Stimulated activated CD4-positive, alpha-beta T cell treated with anti-CD3 and anti-CD28 coated beads, Interleukin-1b, Interleukin-23, amount 100 ng/mL, for 48 hours (primary cell): ENCODE results near the gene IVD.
A peak's percentile ranks its signal among the peaks of the same experiment; 100 is the strongest.

Experiments
- DNase-seq: peaks from one replicate; pipeline ENCODE4 v3.0.0-alpha.2; 2020

Gene IVD

DNA sequence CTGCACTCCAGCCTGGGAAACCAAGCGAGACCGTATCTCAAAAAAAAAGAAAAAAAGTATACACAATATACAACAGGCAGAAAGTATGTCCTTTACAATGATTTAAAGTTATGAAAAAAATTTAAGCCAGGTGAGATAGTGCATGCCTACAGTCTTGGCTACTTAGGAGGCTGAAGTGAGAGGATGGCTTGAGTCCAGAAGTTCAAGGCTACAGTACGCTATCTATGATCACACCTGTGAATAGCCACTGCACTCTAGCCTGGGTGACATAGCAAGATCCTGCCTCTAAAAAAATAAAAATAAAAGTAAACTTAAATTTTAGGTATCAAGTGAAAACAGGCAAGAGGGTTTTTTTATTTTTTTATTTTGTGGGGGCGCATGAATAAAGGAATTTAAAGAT is 26.2 kb upstream of the IVD start:
- no peak for DNase-seq

DNA sequence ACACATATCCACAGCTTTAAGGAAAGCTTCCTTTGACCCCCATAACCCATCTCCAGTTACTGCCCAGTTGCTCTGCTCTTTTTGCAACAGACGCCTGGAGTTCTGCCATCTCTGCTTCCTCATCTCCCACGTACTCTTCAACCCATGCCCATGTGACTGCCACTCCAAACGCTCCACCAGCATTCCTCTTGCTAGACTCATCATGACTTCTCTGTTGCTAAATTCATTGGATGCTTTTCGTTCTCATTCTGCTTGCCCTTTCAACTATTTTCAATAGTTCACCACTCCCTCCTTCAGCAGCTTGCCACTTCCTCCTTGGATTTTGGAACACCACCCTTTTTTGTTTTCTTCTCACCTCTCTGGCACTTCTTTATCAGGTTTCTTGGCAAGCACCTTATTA is 25.7 kb upstream of the IVD start:
- DNase-seq: no peak

DNA sequence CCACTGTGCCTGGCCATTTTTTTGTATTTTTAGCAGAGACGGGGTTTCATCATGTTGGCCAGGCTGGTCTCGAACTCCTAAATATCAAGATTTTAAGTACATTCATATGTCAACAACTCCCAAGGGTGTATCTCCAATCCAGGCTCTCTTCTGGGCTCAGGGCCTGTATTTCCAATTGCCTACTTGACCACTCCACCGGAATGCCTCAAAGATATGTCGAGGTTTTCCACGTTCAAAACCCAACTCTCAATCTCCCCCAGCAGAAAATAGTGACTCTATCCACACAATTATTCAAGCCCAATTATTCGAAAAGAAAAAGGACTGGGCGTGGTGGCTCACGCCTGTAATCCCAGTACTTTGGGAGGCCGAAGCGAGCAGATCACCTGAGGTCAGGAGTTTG is 25.0 kb upstream of the IVD start:
- no peak for DNase-seq

DNA sequence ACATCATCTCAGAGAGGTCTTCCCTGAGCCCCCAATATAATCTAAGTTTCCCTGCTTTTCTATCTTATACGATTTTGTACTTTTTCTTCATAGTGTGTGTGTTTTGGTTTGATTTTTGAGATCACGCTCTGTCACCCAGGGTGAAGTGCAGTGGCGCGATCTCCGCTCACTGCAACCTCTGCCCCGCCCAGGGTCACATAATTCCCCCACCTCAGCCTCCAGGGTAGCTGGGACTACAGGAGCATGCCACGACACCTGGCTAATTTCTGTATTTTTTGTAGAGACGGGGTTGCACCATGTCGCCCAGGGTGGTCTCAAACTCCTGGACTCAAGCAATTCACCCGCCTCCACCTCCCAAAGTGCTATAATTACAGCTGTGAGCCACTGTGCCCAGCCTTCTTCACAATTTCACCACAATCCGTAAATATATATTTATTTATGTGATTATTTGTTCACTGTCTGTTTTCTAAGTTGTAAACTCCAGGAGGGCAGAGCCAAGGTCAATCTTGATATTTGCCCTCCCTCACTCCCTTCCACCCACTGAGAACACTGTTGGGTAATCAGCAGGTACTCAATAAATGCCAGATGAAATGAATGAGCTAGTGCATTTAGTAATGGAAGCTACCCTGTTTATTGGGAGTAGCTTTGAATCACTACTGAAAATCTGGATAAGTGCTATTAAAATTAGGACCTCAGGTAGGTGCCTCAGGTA is 23.6 kb upstream of the IVD start:
- no peak for DNase-seq

DNA sequence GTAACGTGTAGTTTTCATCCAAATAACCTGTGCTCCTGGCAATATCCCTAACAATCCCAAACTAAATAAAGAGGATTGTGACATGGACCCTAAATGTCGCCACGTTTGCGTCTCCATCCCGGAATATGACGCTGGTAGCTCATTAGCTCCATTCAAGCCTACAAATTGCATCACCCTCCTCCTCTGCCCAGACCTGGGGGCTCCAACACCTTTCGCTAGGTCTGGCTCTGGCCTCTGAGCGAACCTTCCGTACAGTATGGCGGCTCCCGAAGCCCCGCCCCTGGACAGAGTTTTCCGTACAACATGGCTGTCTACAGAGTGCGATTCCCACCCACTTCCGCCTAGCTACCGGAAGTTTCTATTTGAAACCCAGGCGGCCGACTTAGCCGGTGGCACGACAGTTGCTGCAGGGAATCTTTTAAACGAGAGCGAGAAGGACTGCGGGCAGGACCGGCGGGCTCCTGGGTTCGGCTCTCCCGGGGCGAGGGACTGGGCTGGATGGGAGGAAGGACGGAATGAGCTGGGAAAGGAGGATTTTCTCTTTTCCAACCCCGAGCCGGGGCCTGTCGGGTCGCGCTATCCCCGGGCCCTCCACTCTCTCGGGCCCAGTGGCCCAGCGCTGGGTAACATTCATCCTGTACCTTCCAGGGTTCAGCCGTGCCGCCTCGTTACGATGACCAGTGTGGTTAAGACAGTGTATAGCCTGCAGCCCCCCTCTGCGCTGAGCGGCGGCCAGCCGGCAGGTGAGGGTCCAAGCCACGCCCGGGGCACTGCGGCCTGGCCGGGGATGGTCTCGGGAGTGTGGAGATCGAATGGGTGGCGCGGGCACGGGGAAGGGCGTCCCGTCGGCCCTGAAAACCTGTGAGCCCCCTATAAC is 22.8 kb upstream of the IVD start, which contains the start of gene KNSTRN:
Gene KNSTRN, plus strand, starts transcription at position 142 of the 877 bp plus-strand sequence. Its CDS starts 115 bp downstream, at position 257.
- DNase-seq: peak; percentile 94

DNA sequence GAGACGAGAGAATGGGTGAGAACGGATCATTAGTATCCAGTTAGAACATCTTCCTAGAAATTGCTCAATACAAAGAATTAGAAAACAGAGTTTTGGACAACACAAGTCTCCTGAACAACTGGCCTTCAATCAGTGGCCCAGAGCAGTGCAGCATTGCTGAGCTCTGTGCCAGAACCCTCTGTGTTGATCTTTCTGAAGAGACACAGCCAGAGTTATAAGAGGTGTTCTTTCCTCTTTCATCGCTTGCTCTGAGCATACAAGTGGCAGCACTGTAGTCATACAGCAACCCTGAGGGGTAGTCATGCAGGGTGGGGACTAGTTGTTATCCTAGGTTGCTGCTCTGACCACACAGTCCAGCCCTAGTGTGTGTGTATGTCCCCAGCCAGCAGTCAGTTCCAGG is 19.1 kb upstream of the IVD start:
- DNase-seq: no peak

DNA sequence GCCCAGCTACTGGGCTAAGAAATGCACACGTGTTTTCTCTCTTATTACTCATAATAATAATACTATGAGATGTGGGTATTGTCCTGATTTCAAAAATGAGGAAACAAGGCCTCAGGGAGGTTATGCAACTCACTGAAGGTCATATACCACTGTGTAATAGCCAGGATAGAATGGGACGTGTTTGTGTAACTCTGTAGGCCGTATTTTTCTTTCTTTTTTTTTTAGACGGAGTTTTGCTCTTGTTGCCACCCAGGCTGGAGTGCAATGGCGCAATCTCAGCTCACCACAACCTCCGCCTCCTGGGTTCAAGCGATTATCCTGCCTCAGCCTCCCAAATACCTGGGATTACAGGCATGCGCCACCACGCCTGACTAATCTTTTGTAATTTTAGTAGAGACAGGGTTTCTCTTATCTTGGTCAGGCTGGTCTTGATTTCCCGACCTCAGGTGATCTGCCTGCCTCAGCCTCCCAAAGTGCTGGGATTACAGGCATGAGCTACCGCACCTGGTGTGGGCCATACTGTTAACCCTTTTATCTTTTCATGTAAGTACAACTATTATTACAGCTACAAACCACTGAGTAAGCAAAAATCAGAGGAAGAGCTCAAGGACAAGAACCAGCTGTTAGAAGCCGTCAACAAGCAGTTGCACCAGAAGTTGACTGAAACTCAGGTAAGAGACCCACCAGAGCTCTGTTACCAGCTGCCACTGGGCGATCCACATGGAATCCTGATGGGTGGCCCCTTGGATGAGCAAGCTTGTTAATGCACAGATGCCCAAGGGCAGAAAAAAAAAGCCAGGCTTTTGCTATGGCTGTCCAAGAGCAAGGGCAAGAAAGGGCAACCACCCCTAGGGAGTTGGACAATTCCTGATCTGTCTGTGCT is 16.4 kb upstream of the IVD start:
- no peak for DNase-seq

DNA sequence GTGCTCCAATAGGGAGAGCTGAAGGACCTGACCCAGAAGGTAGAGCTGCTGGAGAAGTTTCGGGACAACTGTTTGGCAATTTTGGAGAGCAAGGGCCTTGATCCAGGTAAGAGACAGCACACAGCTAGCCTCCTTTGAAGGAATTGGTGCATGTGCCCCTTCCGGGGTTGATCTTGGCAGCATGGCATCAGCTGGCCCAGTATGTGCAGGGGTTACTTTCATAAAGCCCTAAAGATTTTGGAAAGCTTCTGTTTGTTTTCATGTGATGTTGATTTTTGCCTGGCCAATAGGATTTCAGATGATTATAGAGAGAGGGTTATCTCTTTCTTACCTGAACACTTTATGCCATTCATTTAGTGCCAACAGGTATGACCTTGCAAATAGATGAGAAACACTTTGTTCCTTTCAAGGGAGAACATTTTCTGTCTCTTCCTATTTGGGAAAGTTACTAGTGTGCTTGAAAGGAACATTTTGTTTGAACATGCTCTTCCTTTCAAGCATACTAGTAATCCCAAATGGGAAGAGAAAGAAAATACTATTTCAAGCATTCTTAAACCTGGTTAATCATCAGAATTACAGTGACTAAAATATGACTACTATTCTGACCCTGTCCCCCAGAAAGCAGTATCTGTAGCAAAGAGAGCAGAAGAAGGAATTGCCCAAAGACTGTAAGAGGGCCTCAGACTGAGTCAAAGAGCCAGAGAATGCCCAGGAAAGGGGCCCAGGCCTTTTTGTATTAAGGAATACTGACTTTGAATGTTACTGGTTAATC is 15.6 kb upstream of the IVD start:
- no peak for DNase-seq

DNA sequence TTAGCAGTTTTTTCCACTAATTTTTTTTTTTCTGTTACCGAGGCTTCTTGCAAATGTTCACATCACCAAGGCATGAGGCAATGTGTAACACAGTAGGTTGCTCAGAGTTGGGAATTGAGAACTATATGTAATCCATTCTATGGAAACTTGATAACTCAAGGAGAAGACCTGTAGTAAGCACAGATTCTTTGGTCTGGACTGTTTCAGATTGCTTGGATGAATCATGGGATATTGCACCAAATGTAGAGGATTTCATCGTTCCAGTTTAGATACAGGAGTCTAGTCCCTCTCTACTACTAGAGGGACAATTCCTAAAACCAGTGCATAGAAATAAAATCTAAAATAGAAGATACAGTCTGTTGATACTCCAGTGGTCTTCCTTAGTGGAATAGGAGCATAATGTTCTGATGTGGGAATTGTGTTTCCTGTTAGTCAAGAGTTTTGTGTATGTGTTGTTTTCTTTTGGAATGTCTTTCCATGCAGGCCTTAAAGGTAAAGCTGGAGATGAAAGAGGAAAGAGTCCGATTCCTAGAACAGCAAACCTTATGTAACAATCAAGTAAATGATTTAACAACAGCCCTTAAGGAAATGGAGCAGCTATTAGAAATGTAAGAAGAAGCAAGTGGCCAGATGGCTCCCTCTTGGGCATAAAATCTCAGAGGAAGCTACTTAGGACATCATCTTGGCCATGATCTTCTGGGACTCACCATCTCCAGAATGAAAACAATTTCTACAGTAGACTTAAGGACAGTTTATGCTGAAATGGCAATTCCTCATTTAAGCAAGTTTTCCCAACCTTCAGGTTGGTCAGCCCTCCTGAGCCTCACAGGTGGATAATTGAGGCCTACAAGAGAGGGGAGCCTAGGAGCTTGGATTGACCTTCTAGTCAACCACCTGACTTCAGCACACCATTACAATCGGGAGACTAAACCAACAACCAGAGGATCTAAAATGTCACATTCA is 12.3 kb upstream of the IVD start:
- DNase-seq: no peak

DNA sequence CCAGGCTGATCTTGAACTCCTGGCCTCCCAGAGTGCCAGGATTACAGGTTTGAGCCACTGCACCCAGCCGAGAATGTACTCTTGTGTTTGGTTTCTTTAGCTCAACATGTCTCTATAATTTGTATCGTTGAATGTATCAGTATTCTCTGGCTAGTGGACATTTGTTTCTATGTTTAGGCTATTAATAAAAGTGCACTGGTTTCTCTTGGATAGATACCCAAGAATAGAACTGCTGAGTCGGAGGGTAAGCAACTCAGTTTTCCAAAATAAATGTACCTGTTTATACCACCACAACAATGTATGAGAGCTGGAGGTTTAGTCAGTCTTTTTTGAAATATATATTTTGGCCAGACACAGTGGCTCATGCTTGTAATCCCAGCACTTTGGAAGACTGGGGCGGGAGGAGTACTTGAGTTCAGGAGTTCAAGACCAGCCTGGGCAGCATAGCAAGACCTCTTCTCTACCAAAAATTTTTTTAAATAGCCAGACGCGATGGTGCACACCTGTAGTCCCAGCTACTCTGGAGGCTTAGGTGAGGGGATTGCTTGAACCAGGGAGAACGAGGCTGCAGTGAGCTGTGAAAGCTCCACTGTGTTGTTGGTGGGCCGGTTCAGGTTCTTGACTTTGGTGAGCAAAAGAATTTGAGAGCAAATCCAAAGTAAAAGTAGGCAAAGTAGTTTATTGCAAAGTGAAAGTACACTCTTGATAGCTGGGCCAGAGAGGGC is 7.7 kb upstream of the IVD start:
- no peak for DNase-seq

DNA sequence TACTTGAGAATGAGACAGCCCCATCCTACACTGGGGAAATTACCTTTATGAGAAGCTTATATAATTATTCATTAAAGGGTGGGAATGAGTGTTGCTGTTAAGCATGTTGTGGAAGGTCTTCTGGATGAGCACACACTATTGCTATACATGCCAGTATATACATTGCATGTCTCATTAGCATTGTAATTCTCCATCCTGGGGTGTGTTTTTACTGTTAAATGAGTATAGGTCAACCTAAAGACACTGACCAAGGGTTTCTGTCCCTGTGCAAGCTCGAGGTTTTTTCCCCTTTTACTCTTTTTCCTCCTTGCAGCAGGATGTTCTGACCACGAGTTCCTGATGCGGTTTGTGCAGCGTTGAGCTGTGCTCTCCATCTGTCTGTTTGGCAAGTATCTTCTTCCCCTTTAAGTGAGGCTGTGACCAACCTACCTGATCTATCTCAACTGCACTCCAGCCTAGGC is 7.2 kb upstream of the IVD start:
- no peak for DNase-seq

DNA sequence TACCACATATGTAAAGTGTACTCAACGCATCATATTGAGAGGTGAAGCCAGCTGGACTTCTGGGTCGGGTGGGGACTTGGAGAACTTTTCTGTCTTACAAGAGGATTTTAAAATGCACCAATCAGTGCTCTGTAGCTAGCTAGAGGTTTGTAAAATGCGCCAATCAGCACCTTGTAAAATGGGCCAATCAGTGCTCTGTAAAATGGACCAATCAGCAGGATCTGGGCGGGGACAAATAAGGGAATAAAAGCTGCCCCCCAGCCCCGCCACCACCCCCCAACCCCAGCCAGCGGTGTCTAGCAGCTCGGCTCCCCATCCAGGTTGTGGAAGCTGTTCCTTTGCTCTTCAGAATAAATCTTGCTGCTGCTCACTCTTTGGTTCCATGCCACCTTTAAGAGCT is 6.2 kb upstream of the IVD start:
- no peak for DNase-seq

DNA sequence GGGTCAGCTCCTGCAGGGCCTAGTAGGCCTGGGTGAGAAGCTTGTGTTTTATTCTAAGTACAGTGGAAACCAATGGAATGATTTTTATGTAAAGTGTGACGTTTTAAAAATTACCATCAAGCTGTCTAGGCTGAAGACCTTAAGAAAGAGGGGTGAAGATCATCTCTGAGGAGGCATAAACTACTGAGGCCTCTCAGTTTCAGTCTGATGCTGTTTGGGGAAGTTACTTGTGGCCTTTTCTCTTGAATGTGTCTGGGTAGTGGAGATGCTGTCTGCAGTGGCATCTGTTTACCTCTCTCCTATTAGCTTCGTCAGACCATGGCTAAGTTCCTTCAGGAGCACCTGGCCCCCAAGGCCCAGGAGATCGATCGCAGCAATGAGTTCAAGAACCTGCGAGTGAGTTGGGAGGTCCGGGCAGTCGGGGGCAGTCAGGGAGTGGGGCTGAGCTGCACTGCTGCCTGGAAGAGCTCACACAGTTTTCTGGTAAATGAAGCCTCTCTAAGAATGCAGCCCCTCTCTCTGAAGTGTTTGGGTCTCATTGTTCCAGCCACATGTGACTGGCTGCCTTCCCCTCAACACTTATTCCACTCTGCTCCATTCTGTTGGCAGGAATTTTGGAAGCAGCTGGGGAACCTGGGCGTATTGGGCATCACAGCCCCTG is 1.9 kb downstream of the IVD start:
- no peak for DNase-seq

DNA sequence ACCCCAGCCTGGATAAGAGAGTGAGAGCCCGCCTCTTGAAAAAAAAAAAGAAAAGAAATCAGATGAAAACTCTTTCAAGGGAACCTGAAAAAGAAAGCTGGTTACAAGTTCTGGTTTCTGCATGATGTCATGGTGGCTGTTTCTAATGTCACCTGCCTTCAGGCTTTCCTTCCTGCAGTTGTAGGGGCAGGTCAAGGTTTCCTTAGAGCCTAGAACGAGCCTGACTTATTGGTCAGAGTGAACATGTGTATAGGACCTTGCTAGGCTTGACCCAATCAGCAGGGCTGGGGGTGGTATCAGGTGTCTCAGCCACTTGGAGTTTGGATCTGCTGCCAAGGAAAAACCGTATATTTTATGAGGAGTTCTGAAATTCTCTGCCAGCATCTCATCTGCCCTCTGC is 3.8 kb downstream of the IVD start:
- DNase-seq: no peak

DNA sequence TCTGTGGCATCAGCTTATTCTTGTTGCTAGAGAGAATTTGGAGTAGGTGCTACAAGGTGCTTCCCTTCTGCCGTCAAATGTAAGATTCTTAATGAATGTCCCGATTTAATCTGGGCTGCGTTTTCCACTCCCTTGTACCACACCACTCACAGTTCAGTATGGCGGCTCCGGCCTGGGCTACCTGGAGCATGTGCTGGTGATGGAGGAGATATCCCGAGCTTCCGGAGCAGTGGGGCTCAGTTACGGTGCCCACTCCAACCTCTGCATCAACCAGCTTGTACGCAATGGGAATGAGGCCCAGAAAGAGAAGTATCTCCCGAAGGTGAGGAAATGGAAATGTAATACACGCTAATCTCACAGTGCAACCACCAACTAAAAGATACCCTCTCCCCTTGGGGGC is 4.9 kb downstream of the IVD start:
- DNase-seq: no peak

DNA sequence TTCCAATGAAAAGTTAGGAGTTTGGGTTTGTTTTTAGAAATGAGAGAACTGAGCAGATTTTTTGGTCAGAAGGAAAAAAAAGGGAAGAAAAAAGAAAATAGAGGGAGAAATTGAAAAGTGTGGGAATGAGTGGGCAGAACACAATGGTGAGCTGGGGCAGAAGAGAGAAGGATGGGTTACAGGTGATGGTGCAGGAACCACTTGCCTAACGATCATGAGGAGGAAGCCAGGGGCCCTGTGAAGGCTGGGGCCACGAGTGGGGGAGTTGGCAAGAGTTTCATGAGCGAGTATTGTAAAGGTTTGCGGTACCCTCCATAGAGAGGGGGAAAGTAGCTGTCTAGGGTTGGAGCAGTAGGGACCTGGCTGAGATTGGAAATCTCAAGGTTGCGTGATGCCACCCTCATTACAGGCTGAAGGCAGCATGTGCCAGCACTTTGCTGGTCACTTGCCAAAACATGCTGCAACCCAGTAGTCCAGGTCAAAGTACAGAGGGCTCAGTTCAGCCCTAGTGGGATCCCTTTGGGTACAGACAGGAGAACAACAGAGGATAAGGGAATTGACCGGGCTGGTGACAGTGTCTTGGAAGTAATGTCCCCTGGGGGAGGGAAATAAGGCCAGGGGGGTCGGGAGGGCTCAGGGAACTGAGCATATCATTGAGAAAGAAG is 6.6 kb downstream of the IVD start:
- no peak for DNase-seq

DNA sequence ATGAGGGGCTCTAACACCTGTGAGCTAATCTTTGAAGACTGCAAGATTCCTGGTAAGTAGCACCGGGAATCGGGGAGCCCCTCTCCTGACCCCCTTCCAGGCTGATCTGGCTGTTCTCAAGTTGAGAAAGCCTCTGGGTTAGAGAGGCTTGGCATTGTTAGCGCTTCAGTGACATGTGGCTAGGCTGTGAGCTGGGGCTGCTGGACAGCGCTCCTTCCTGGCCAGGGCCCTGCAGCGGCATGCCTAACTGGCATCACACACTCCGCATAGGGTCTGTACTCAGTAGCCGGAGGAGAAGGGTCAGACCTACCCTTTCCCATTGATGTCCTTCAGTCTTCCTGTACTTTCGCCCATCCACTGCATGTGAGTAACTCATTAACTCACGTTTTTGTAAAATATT is 7.4 kb downstream of the IVD start:
- no peak for DNase-seq

DNA sequence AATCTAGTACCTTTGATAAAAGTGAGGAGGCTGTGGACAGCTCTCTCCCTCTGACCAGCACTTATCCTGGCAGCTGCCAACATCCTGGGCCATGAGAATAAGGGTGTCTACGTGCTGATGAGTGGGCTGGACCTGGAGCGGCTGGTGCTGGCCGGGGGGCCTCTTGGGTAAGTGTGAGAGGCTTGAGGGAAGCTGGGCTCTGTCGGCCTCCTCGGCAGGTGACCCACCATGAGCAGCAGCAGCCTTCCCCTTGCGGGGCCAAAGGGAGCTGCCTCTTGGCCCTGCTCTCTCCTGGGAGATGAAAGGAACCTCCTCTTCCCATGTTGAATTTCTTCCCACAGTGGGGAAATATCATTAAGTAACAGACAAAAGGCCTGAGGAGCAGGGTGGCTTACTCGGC is 9.2 kb downstream of the IVD start:
- no peak for DNase-seq

DNA sequence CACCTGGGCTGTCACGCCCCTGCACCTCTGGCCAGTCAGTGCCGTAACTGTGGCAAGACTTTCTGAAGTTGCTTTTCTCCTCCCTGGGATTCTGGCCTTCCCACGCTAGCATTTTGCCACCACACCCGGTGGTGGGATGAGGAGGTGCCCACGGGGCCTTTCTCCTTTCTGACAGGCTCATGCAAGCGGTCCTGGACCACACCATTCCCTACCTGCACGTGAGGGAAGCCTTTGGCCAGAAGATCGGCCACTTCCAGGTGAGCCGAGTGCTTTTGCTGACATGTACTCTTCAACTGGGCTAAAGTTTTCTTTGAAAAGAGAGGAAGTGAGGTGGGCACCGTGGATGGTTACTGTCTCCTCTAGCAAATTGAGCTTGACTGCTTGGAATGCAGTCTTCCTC is 9.6 kb downstream of the IVD start:
- DNase-seq: no peak
